ENCODE data around the gene CRIP2. TPM values are rescaled to one million over a fixed set of nuclear protein-coding genes. Genes with fewer than 3 reads are reported as not detected.

Gene CRIP2
- total RNA-seq, 1 donor from 2014 or later: 43.2 TPM

DNA sequence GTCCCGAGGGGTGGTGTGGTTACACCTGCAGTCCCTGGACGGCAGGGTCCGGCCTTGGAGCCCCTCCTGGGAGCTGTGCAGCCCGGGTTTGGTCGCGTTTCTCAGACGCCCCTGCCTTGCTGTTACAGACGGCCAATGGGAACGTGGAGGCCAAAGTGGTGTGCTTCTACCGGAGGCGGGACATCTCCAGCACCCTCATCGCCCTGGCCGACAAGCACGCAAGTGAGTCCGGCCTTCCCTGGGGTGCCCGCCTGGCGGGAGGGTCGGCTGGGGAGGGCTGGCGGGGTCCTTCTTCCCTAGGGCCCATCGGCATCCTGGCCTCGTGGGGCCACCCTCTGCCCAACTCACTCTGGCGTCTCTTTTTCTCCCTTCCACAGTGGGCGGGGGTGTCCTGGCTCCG, 29.3 kb upstream of the CRIP2 start:
- DNase-seq: no peak

DNA sequence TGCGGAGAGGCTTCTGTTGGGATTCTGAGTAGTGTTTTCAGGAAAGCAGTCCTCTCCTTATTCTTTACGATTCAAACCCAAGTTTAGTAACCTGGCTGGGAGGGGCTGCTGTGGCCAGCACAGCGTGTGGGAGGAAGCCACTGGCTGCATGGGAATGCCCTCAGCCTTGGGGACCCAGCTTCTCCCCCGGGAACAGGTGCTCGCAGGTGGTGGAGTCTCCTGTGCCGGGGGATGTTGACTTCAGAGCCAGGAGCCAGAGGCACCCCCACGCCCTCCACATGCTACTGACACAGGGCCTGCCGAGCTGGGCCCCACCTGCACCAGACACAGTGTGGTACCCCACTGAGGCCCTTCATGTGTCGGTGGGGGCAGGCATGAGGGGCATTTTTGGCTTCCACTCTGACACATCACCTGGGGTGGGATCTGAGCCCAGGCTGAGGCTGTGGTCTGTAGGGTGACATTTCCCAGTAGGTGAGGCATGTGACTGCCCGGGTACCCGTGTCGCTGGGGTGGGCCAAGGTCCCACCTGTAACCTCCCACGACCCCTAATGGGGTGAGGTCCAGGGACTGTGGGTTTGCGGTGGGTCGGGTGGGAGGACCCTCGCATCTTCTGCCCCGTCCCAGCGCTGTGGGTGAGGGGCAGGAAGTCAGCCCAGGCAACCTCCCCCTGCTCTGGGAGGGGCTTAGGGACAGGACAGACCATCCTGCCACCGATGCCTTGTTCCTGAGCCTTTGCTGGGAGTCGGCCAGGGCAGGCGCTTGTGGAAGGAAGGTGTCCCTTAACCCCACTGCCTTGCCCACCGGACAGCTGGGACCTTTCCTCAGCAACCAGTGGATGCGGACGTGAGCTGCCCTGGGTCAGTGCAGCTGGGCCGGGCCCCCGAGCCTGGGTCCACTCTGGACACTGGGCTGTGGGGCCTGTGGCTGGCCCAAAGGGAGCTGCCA, 28.4 kb upstream of the CRIP2 start:
- no peak for DNase-seq

- no peak for DNase-seq
Observed at GRCh38 chr14:105446971-105447370, 27.6 kb upstream of the CRIP2 start.

DNA sequence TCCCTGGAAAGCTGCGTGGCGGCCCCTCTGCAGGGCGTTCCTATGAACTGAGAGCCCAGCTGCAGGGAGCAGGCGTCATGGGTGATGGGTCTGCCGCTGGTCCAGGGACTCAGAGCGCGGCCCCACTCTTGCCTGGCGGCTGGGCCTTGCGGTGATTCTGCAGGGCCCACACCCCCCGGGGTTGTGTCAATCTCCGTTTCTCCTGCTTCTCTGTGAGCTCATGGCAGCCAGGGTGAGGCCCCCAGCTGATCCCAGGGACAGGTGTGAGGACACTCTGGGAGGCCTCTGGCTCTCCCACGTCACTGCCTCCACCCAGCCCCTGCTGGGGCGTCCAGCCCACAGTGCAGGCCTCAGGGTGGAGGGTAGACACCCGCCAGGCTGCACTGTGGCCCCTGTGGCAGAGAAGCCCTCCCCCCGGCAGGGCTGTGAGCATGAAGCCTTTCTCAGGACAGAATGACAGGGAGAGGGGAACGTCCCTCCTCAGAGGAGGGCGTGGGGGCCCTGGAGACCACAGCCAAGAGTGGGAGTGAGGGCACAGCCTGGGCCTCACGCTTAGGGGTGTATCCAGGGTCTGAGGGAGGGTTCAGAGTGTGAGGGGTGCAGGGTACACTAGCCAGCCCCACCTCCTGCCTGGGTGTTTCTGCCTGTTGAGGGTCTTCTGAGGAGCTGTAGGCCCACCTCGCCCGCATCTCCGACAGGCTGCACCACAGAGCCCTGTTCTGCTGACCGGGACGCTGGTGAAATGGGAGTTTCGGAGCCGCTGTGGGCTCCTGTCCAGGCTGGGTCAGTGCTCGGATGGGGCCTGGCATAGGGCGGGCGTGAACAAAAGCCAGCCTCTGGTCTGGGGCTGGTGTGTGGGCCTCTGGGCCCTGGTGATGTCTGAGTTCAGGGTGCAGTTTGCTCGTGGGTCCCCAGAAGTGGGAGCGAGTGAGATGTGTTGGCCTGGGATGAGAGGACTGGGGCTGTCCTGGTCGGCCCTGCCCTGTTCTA, 26.7 kb upstream of the CRIP2 start:
- no peak for DNase-seq

DNA sequence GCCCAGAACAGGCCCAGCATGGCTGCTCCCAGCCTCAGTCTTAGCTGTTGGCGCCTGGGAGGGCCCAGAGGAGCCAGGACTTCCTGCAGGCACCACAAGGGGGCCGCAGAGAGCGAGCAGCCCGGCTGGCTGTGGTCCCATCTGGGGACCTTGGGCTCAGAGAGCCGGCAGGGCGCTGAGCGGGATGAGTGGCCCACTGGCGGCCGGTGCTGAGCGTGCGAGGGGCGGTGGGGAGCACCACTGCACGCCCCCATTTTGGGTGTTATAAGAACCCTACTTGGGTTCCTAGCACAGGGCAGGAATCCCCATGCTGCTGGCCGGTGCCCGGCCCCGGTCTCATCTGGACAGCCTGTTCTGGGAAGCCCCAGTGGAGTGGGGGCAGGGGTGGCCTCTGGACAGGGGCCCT, 25.9 kb upstream of the CRIP2 start:
- DNase-seq: peak; percentile 16

- no peak for DNase-seq
Observed at GRCh38 chr14:105449276-105450122, 25.1 kb upstream of the CRIP2 start.

- DNase-seq: no peak
Observed at GRCh38 chr14:105450123-105450505, 24.5 kb upstream of the CRIP2 start.

DNA sequence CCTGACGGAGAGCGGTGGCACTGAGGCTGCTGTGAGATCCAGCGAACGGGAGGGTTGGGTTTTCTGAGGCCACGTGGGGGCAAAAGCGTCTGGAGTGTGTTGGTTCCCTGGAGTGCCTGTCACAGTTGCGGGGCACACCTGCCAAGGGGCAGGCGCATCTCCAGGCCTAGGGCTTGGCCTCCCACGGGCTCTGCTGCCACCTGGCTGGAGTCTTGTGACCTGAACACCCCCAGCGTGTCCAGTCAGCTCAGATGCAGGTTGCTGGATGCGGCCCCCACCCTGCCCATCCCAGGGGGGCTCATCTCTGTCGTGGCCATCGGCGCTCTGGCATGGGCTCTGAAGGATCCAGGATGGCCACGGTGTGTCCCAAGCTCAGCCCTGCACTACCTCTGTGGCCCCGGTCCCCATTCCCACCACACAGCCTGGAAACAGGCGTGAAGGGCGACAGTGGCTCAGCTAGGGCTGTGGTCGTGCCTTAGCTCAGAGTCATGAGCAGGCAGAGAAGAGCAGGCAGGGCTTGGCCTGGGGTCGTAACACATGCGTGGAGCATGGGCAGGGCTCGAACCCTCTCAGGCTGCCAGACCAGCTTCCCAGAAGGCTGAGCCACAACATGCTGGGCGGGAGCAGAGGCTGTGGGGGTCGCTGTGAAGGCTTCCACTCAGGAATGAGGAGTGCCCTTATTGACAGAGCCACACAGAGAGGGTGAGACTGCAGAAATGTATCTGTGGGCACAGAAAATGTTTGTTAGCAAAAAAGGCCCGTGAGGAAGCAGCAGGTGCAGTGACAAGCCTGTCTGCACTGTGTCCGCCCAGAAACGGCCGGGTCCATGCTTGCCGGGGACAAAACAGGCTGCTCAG, 23.5 kb upstream of the CRIP2 start:
- no peak for DNase-seq

DNA sequence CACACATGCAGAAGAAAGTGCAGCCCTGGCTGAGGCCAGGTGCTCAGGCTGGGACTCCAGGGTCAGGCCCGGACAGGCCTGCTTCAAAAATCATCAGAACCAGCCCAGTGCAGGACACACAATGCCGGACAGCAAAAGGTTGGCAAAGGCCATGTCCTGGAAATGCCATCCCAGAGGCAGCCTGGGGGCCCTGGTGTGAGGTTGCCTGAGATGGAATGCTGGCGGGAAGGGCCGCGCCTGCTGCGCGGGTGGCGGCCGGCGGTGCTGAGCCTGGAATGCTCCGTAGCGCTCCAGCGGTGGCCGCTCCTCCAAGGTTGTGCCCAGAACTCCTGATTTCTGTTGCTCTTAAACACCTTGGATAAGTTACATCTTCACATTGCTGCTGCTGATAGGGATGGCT, 21.7 kb upstream of the CRIP2 start:
- no peak for DNase-seq

- DNase-seq: no peak
Observed at GRCh38 chr14:105453847-105454246, 20.8 kb upstream of the CRIP2 start.

DNA sequence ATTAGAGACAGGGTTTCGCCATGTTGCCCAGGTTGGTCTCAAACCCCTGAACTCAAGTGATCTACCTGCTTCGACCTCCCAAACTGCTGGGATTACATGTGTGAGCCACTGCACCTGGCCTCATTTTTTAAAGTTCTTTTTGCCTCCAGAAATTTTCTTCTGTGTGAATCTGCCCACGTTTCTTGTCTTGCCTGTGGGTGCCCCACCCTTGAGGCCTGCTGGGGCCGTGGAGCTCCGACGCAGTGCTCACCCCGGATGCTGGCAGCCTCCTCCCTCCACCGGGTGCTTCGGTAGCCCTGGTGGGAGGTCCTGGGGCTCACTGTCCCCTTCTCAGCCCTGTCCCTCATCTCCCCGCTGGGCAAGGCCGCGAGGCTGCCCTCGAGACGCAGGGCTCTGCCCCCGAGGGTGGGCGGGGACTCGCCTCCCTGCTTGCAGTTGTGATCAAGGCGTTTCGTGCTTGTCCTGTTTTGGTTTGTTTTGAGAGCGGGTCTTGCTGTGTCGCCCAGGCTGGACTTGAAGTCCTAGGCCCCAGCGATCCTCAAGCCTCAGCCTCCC, 19.5 kb upstream of the CRIP2 start:
- no peak for DNase-seq

- DNase-seq: no peak
Observed at GRCh38 chr14:105455766-105456660, 18.6 kb upstream of the CRIP2 start.

DNA sequence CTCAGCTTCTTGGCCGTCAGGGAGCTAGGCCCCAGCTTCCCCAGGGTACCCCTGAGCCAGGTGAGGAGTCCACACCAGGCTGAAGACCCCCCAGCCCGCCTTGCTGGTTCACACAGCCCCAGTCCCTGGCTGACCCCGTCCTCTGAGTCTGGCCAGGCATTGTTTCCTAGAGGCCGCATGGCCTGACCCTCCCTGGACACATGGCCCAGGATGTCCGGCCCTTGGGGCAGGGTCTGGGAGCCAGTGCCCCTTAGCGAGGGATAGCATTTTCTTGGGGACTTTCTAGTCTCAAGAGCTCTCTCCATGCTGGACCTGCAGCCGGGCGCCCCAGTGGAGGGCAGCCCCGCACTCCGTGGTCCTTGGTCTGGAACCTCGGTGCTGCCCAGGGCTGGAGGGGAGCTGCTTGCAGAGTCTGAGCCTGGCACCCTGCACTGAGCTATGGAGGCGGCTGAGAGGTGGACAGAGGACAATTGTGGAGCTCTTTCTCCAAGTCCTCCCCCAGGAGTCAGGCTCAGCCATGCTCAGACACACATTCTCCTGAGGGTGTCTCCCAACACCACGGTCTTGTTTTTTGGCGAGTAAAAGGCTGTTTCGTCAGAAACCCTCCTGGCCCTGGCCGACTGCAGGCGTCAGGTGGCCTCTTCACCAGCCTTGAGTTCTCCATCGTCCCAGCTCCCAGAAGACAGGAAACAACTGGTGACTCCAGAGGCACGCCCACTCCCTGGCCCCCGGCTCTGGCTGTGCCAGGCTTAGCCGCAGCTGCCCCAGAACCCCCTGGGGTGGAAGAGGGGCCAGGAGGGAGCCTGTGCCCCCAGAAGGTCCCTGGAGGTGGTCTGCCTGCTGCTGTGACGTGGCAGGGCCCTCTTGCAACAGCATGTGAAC, 17.6 kb upstream of the CRIP2 start:
- DNase-seq: no peak

GRCh38 chr14:105458010-105458409, 16.6 kb upstream of the CRIP2 start:
- DNase-seq: no peak

DNA sequence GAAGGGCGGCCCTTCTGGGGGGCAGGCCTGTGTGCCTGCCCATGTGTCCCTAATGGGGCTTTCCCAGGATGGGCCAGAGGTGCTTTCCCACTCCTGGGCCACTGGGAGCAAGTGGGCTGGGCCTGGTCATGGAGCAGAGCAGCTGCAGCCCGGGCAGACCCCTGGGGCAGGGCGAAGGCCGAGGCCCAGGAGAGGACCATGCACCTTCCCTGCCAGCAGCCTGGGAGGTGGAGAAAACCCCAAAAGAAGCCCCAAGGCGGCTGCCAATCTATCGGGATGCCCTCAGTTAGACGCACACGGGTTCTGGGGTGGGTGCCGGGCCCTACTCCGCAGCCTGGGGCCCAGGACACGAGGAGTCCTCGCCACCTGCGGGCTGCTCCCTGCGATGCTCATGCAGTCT, 16.1 kb upstream of the CRIP2 start:
- no peak for DNase-seq

GRCh38 chr14:105460116-105460515, 14.5 kb upstream of the CRIP2 start:
- DNase-seq: no peak

- no peak for DNase-seq
Observed at GRCh38 chr14:105460616-105461015, 14.0 kb upstream of the CRIP2 start.

GRCh38 chr14:105461903-105462302, 12.7 kb upstream of the CRIP2 start:
- no peak for DNase-seq

- no peak for DNase-seq
Observed at GRCh38 chr14:105464501-105464900, 10.1 kb upstream of the CRIP2 start.
